Measurements from ENCODE around the gene PCDH15. TPM values are rescaled to one million over a fixed set of nuclear protein-coding genes. Genes with fewer than 3 reads are reported as not detected.

The PCDH15 gene
- total RNA-seq, 2 experiments from 2014 or later: not detected

DNA sequence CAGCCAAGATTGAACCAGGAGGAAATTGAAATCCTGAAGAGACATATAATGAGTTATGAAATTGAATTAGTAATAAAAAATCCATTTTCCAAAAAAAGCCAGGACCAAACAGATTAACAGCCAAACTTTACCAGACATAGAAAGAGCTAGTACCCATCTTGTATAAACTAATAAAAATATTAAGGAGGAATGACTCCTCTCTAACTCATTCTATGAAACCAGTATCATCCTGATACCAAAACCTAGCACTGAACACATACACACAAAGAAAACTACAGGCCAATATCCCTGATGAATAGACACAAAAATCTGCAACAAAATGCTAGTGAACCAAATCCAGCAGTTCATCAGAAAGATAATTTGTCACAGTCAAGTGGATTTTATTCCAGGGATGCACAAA is 140.6 kb downstream of the PCDH15 start:
- H3K4me3 Mint-ChIP-seq: no peak overlapping the region
- H3K27ac Mint-ChIP-seq: no peak overlapping the region
- H3K4me1 Mint-ChIP-seq: no peaks in the 10 kb centered on the region
- no peaks in the 10 kb centered on the region for H3K36me3 Mint-ChIP-seq
- no peak for DNase-seq
- H3K27me3 Mint-ChIP-seq: no peaks in the 10 kb centered on the region
- peaks cover 3% of the 10 kb centered on the region for H3K9me3 Mint-ChIP-seq

DNA sequence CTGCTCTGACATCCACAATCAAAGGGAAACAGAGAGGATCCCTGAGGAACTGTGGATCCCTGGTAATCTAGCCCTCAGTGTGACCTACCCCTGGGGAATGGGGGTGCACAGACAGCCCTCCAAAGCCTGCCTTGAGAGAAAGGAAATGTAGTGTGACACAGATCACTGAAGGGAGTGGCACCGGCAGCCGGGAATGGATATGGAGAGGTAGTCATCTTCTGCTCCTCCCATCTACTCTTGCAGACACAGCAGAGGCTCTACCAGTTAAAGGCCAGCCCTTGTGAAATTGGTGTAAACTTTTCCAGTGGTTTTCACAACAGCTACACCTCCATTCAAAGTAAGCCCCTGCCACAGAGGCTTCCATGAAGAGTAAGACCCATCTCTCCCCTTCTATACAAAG is 144.4 kb downstream of the PCDH15 start:
- DNase-seq: no peak
- Mint-ChIP-seq H3K9me3 (peaks cover 1% of the 10 kb centered on the region), H3K27ac (no peak overlapping the region), H3K27me3 (no peaks in the 10 kb centered on the region), H3K4me3 (no peak overlapping the region), H3K4me1 (no peaks in the 10 kb centered on the region), H3K36me3 (no peaks in the 10 kb centered on the region)

DNA sequence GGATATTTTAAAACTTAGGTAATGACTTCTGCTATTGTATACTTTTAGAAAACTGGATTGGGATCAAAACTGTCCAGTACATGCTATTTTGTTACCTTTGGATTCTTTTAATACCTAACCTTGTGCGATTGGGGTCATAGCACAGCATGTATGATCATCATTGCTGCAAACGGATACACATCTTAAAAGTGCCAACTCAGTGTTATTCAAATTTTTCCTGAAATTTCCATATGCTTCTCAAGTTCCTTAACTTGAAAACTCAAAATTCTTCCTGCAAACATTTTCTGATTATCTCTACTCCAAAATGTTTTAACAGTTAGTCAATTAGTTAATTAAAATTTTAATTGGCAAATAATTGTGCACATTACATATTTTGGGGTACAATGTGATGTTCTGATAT is 147.5 kb downstream of the PCDH15 start:
- no peaks in the 10 kb centered on the region for H3K4me1 Mint-ChIP-seq

DNA sequence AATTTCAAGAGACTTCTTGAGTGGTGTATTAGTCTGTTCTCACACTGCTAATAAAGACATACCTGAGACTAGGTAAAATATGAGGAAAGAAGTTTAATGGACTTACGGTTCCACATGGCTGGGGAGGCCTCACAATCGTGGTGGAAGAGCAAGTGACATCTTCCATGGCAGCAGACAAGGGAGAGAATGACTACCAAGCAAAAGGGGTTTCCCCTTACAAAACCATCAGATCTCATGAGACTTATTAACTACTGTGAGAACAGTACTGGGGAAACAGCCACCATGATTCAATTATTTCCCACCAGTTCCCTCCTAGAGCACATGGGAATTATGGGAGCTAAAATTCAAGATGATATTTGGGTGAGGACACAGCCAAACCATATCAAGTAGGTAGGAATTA is 150.5 kb downstream of the PCDH15 start:
- no peaks in the 10 kb centered on the region for H3K27me3 Mint-ChIP-seq
- no peak for DNase-seq
- no peaks in the 10 kb centered on the region for H3K36me3 Mint-ChIP-seq
- peaks cover 2% of the 10 kb centered on the region for H3K9me3 Mint-ChIP-seq
- no peak overlapping the region for H3K4me3 Mint-ChIP-seq
- H3K4me1 Mint-ChIP-seq: no peaks in the 10 kb centered on the region
- no peak overlapping the region for H3K27ac Mint-ChIP-seq

More for the DNA sequence above, 147.5 kb downstream of the PCDH15 start:
- no peak overlapping the region for H3K27ac Mint-ChIP-seq
- H3K4me3 Mint-ChIP-seq: no peak overlapping the region
- DNase-seq: no peak
- H3K9me3 Mint-ChIP-seq: peaks cover 2% of the 10 kb centered on the region
- no peaks in the 10 kb centered on the region for H3K27me3 Mint-ChIP-seq
- no peaks in the 10 kb centered on the region for H3K36me3 Mint-ChIP-seq

DNA sequence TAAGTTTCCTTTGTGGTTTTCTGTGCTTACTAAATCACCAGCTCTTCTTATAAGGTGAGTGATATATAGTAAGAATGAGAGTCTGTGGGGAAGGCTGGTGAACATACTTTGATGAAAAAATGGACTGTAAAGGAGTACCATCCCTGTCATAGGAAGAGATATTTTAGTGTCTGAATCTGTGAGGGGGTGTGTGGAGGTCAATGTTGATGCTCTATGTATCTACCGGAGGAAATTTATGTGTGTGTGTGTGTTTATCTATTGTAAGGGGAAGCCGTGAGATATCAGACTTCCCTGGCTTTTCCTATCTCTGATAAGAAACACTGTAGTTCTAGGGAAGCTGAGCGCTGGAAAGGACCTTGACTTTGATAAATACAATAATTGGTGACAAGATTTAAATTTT is 179.0 kb downstream of the PCDH15 start:
- Mint-ChIP-seq H3K9me3 (no peaks in the 10 kb centered on the region), H3K4me1 (no peaks in the 10 kb centered on the region), H3K27me3 (no peaks in the 10 kb centered on the region), H3K4me3 (no peak overlapping the region), H3K36me3 (no peaks in the 10 kb centered on the region), H3K27ac (no peak overlapping the region)
- no peak for DNase-seq

DNA sequence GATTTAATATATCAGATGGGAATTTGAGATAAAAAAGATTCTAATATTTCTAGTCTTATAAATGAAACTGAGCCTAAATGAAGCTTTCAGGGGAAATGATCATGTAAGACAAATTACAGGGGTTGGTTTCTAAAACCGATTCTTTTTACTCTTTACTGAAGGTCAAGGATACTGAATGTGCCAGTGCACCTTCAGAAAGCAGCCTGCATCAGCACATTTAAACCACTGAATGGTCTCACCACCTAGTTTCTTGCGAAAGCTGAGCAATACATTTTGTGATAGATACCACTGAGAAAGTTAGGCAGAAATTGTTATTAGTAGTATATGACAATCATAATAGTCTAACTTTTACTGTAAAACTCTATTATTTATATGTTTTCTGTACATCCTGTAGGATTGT is 180.7 kb downstream of the PCDH15 start:
- no peaks in the 10 kb centered on the region for H3K27me3 Mint-ChIP-seq
- no peak for DNase-seq
- H3K27ac Mint-ChIP-seq: no peak overlapping the region
- H3K36me3 Mint-ChIP-seq: no peaks in the 10 kb centered on the region
- H3K4me3 Mint-ChIP-seq: no peak overlapping the region
- H3K9me3 Mint-ChIP-seq: no peaks in the 10 kb centered on the region
- no peaks in the 10 kb centered on the region for H3K4me1 Mint-ChIP-seq

DNA sequence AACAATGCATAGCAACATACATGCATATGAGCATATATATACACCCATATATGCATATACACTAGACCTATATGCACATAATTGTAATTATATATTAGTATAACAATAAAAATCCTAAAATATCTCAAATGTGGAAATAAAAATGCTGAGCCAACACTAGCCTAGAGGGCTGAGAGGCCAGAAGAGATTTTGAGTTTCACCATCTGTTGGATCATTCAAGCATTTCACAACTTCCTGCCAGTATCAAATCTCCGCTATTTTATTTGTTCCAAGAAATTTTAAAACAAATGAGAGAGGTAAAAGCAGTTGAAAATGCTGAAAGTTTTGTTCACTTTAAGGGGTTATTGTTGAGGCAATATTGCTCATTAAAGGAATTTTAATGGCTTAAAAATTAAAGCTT is 187.0 kb downstream of the PCDH15 start:
- no peak for DNase-seq
- Mint-ChIP-seq H3K4me1 (no peaks in the 10 kb centered on the region), H3K4me3 (no peak overlapping the region), H3K36me3 (no peaks in the 10 kb centered on the region), H3K9me3 (peaks cover 2% of the 10 kb centered on the region), H3K27me3 (no peaks in the 10 kb centered on the region), H3K27ac (no peak overlapping the region)

DNA sequence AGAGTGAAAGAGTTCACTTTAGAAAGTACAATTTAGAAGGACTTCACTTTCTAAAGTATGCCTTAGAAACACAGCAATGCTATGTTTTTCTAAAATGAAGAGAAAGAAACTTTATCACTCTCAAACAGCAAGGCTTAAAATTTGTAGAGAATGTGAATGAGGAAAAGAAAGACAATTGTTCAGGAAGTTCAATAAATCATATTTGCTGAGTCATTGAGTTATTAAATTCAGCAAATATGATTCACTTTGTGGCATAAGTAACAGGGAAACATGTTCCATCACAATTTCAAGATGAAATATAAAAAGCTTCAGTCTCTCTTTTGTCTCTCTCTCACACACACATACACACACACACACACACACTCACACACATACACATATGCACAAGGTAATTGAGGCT is 187.9 kb downstream of the PCDH15 start:
- H3K9me3 Mint-ChIP-seq: peaks cover 2% of the 10 kb centered on the region
- H3K27me3 Mint-ChIP-seq: no peaks in the 10 kb centered on the region
- no peaks in the 10 kb centered on the region for H3K36me3 Mint-ChIP-seq
- DNase-seq: no peak
- no peaks in the 10 kb centered on the region for H3K4me1 Mint-ChIP-seq
- H3K4me3 Mint-ChIP-seq: no peak overlapping the region
- H3K27ac Mint-ChIP-seq: no peak overlapping the region

DNA sequence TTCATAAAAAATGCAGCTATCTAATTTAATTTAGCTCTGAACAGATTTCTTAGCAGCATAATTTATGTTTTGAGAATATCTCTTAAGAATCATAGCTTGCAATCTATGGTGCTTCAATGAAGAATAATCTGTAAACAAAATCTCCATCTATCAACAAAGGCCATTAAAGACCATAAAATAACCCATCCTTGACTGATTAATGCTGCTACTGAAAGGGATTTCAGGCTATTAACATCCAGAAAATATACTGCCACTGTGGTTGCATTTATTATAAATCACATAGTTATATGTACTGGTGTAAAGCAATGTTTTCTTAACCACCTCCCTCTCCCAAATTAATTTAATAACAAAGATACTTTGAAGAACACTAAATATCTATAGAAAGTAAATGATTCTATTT is 191.6 kb downstream of the PCDH15 start:
- no peak for DNase-seq
- no peak overlapping the region for H3K27ac Mint-ChIP-seq

DNA sequence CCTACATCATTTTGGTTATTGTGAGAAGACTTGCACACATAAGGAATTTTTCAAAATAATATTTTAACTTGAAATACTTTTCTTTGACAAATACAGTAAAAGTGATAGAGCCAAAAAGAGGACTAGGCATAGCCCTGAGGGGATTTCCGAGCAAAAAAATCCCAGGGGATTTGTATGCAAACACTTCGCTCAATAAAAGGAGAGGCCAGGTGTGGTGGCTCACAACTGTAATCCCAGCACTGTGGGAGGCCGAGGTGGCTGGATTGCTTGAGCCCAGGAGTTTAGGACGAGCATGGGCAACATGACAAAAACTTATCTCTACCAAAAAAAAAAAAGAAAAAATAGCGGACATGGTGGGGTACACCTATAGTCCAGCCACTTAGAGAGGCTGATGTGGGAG is 193.0 kb downstream of the PCDH15 start:
- DNase-seq: no peak
- H3K9me3 Mint-ChIP-seq: peaks cover 8% of the 10 kb centered on the region
- no peaks in the 10 kb centered on the region for H3K27me3 Mint-ChIP-seq
- no peaks in the 10 kb centered on the region for H3K36me3 Mint-ChIP-seq
- no peak overlapping the region for H3K27ac Mint-ChIP-seq
- no peaks in the 10 kb centered on the region for H3K4me1 Mint-ChIP-seq
- H3K4me3 Mint-ChIP-seq: no peak overlapping the region

More for the DNA sequence above, 191.6 kb downstream of the PCDH15 start:
- no peaks in the 10 kb centered on the region for H3K4me1 Mint-ChIP-seq
- no peaks in the 10 kb centered on the region for H3K27me3 Mint-ChIP-seq
- peaks cover 9% of the 10 kb centered on the region for H3K9me3 Mint-ChIP-seq
- H3K4me3 Mint-ChIP-seq: no peak overlapping the region
- no peaks in the 10 kb centered on the region for H3K36me3 Mint-ChIP-seq

DNA sequence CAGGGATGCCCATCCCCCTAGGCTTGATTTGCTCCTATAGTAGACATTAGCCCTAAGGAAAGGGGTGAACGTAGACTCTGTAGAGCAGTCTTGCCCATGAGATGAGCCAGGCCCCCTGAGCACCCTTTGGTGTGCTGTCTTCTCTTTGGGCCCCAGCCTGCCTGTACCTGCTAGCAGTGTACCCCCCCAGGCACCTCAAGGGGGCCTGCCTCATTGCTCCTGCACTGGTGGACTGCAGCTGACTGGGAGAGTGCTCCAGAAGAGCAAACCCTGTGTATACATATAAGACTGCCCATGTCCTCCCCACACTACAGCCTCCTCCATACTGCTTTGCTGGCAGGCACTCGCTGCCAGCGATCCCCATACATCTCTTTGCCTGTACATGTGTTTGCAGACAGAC is 206.7 kb downstream of the PCDH15 start:
- H3K9me3 Mint-ChIP-seq: peaks cover 13% of the 10 kb centered on the region
- no peak overlapping the region for H3K4me3 Mint-ChIP-seq
- H3K4me1 Mint-ChIP-seq: no peaks in the 10 kb centered on the region
- no peak for DNase-seq
- H3K36me3 Mint-ChIP-seq: no peaks in the 10 kb centered on the region
- H3K27ac Mint-ChIP-seq: no peak overlapping the region
- no peaks in the 10 kb centered on the region for H3K27me3 Mint-ChIP-seq

DNA sequence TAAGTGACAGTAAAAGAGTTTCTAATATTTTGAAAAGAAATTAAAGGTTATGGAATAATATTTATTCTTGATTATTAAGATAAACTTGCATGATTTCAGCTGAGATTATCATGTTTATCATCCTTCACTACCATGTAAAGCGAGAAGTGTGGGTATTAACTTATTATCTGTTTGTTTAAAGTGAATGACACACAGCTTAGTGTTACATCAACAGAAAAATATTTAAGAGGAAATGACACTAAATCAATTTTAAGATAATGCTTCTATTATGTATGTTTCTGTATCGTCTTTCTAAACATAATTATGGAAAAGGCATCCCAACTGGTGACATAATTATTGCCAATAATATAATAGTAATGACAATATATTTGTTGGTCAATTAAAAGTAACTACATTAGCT is 213.1 kb downstream of the PCDH15 start:
- H3K36me3 Mint-ChIP-seq: no peaks in the 10 kb centered on the region
- H3K4me3 Mint-ChIP-seq: no peak overlapping the region
- no peaks in the 10 kb centered on the region for H3K4me1 Mint-ChIP-seq
- no peak overlapping the region for H3K27ac Mint-ChIP-seq
- H3K9me3 Mint-ChIP-seq: peaks cover 3% of the 10 kb centered on the region
- H3K27me3 Mint-ChIP-seq: no peaks in the 10 kb centered on the region
- DNase-seq: no peak

DNA sequence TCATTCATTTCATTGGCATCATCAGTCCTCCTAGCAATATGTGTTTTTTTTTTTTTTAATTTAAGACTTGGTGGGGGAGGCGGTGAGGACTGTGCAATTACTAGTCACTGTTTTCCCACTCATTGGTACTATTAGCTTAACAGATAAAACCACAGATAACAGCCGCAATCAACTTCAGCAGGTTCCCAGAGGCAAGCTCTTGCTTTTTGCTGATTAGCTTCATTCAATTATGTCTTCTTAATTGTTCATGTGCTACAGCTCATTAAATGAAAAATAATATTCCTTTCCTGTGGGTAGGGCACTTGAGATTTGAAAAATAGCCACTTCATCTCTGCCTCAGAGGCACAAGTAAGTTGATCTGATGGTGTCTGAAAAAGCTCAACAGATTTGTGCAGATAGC is 215.5 kb downstream of the PCDH15 start:
- Mint-ChIP-seq H3K27ac (no peak overlapping the region), H3K27me3 (no peaks in the 10 kb centered on the region), H3K9me3 (peaks cover 1% of the 10 kb centered on the region), H3K36me3 (no peaks in the 10 kb centered on the region), H3K4me1 (no peaks in the 10 kb centered on the region), H3K4me3 (no peak overlapping the region)
- no peak for DNase-seq

DNA sequence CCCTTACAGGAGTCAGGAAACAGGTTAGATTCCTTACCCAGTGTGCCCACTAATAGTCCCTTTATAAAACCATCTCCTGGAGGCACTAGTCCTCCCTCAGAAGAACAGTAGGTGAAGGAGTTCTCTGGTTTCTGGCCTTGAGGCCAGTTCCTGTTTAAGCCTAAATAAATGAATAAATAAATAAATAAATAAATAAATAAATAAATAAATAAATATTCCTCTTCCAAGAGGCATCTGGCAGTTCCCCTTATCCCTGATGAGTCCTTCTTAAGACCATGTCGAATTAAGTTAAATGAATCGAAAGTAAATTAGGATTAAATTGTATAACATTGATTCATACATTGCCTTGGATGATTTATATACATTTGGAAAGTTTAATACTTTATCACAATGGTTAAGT is 223.3 kb downstream of the PCDH15 start:
- no peak overlapping the region for H3K4me3 Mint-ChIP-seq
- no peak overlapping the region for H3K27ac Mint-ChIP-seq
- DNase-seq: no peak
- no peaks in the 10 kb centered on the region for H3K27me3 Mint-ChIP-seq
- no peaks in the 10 kb centered on the region for H3K4me1 Mint-ChIP-seq
- H3K9me3 Mint-ChIP-seq: peaks cover 10% of the 10 kb centered on the region
- no peaks in the 10 kb centered on the region for H3K36me3 Mint-ChIP-seq

DNA sequence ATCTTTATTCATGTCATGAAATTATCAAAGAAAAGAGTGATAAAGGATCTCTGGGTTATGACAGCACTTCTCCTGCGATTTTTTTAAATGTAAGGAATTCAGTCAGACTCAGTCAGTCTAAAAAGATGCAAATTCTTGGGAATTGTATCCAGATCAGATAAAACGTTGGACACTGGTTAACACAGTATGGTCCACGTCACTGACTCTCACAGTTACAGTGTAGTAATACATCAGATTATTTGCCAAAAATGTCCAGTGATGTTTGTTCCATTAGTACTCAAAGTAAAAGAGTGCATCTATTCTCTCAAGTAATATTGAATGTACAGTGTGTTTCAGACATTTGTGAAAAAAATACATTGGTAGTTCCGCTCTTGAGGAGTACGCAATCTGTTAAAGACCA is 224.5 kb downstream of the PCDH15 start:
- no peak overlapping the region for H3K27ac Mint-ChIP-seq
- H3K36me3 Mint-ChIP-seq: no peaks in the 10 kb centered on the region
- no peaks in the 10 kb centered on the region for H3K27me3 Mint-ChIP-seq
- DNase-seq: no peak
- H3K4me1 Mint-ChIP-seq: no peaks in the 10 kb centered on the region
- H3K4me3 Mint-ChIP-seq: no peak overlapping the region
- peaks cover 10% of the 10 kb centered on the region for H3K9me3 Mint-ChIP-seq

DNA sequence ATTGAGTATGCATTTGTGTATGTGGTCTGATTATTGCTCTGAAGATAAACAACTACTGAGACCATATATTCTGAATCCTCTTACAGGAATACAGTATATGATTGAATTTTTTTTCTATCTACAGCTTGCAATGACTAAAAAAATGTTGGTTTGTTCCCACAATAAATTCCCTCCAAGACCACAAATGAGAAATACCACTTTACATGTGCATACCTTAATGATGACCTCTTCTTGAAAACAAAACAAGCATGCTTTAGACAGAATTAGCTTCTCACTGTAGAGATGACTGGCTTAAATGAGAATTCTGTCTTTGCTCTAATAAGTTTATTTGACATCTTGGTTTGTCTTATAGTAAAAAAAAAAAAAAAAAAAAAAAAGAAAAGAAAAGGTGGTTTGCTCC is 241.5 kb downstream of the PCDH15 start:
- Mint-ChIP-seq H3K36me3 (no peaks in the 10 kb centered on the region), H3K27ac (no peak overlapping the region), H3K9me3 (peaks cover 2% of the 10 kb centered on the region), H3K4me1 (no peaks in the 10 kb centered on the region), H3K4me3 (no peak overlapping the region), H3K27me3 (no peaks in the 10 kb centered on the region)
- DNase-seq: no peak

DNA sequence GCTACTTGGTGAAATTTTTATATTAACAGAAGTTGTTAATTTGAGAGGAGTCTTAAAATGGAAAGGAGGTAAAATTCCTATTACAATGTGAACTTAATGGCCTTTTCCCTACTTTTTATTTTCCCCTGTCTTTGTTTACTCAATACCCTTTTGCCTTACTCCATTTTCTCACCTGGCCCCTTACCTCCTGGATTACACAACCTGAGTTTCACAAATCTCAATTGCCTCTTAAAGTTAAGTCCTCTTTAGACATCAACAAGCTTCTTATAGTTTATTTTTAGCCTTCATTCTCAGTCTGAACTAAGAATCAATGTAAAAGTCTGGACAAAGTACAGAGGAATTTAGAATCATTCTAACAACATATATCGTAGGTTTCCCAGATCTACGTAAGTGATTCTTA is 247.0 kb downstream of the PCDH15 start:
- Mint-ChIP-seq H3K9me3 (peaks cover 4% of the 10 kb centered on the region), H3K27me3 (no peaks in the 10 kb centered on the region), H3K4me1 (no peaks in the 10 kb centered on the region), H3K27ac (no peak overlapping the region), H3K36me3 (no peaks in the 10 kb centered on the region), H3K4me3 (no peak overlapping the region)
- DNase-seq: no peak
